ENCODE data around the gene KCNJ11.

DNA sequence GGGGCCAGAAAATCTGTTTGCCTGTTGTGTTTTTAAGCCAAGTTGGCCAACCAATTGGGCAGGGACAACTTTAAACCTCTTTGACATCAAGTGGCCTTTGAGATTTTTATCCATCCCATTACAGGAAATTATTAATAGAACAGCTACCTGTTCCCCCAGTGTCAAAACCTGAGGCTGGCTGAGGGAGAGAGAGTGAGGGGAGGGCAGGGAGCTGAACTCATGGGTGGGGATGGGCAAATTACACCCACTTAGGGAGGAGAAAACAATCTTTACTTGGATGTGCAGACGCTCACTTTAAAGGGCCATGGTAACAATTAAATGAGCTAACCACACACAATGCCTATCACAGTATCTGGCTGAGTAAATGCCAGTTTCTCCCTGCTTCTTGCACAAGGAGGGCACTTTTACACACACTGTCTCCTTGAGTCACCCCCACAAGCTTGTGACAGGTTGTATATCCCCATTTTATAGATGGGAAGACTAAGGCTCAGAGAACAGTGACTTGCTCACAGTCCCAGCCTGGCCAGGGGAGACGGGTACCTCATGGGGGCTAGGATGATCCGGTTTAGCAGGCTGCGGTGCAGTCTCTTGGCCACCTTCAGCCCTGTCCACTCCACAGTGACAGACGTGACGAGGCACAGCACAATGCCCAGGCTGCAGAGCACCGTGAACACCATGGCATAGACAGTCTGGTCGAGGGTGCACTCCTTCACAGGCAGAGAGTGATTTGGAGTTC lies 17.8 kb upstream of the KCNJ11 start:
- TF ChIP-seq POLR2A (IDR thresholded peaks at IDR 0.05; ENCODE audit: low read depth) = no peak
- TF ChIP-seq, protein P1, sequence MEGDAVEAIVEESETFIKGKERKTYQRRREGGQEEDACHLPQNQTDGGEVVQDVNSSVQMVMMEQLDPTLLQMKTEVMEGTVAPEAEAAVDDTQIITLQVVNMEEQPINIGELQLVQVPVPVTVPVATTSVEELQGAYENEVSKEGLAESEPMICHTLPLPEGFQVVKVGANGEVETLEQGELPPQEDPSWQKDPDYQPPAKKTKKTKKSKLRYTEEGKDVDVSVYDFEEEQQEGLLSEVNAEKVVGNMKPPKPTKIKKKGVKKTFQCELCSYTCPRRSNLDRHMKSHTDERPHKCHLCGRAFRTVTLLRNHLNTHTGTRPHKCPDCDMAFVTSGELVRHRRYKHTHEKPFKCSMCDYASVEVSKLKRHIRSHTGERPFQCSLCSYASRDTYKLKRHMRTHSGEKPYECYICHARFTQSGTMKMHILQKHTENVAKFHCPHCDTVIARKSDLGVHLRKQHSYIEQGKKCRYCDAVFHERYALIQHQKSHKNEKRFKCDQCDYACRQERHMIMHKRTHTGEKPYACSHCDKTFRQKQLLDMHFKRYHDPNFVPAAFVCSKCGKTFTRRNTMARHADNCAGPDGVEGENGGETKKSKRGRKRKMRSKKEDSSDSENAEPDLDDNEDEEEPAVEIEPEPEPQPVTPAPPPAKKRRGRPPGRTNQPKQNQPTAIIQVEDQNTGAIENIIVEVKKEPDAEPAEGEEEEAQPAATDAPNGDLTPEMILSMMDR (IDR thresholded peaks at IDR 0.05) = no peak
